ENCODE results near the gene SCG3.
"Not testable (repeated sequence)": the region's sequence is repeated elsewhere in the genome, so short reads cannot be mapped to it uniquely, and the experiment has no call there.

Gene SCG3

GRCh38 chr15:51681303-51681963 lies at the start of gene SCG3:
SCG3 (plus strand) TSS chr15:51681503; CDS start chr15:51681756, 253 bp downstream.
- DNase-seq, result peak in 1 of 2 donors; percentile 38

GRCh38 chr15:51634591-51635198 lies 46.6 kb upstream of the SCG3 start:
- DNase-seq, result no peak

GRCh38 chr15:51641490-51642130 lies 39.7 kb upstream of the SCG3 start:
- no peak for DNase-seq

GRCh38 chr15:51642696-51643095 lies 38.6 kb upstream of the SCG3 start:
- no peak for DNase-seq

- DNase-seq, result peak; percentile 45 to 87
Measured at GRCh38 chr15:51647128-51647562, 34.2 kb upstream of the SCG3 start.

GRCh38 chr15:51648101-51648500 lies 33.2 kb upstream of the SCG3 start:
- DNase-seq, result not testable (repeated sequence)

GRCh38 chr15:51648643-51649042 lies 32.7 kb upstream of the SCG3 start:
- DNase-seq, result not testable (repeated sequence)

- peak in 1 of 2 donors; percentile 83 for DNase-seq
Measured at GRCh38 chr15:51649659-51650521, 31.4 kb upstream of the SCG3 start.

- no peak for DNase-seq
Measured at GRCh38 chr15:51652084-51652668, 29.1 kb upstream of the SCG3 start.

GRCh38 chr15:51655401-51656057 lies 25.8 kb upstream of the SCG3 start:
- DNase-seq, result not testable (repeated sequence)

- DNase-seq, result no peak
Measured at GRCh38 chr15:51658664-51659063, 22.6 kb upstream of the SCG3 start.

GRCh38 chr15:51661072-51661471 lies 20.2 kb upstream of the SCG3 start:
- DNase-seq, result no peak

GRCh38 chr15:51667478-51667877 lies 13.8 kb upstream of the SCG3 start:
- no peak for DNase-seq

- DNase-seq, result no peak
Measured at GRCh38 chr15:51668446-51668845, 12.9 kb upstream of the SCG3 start.

GRCh38 chr15:51669381-51669780 lies 11.9 kb upstream of the SCG3 start:
- no peak for DNase-seq

- peak; percentile 16 to 32 for DNase-seq
Measured at GRCh38 chr15:51672155-51672687, 9.1 kb upstream of the SCG3 start.

GRCh38 chr15:51672913-51673857 lies 8.1 kb upstream of the SCG3 start:
- no peak for DNase-seq

- no peak for DNase-seq
Measured at GRCh38 chr15:51675234-51675633, 6.1 kb upstream of the SCG3 start.

GRCh38 chr15:51677021-51677420 lies 4.3 kb upstream of the SCG3 start:
- DNase-seq, result no peak

GRCh38 chr15:51677452-51677851 lies 3.9 kb upstream of the SCG3 start:
- DNase-seq, result no peak

- no peak for DNase-seq
Measured at GRCh38 chr15:51678096-51678495, 3.2 kb upstream of the SCG3 start.
